HCT116 (cell line): ENCODE data around the gene C18orf32. TPM values are rescaled to one million over a fixed set of nuclear protein-coding genes. Genes with fewer than 3 reads are reported as not detected.
A peak's percentile ranks its signal among the peaks of the same experiment; 100 is the strongest.

Experiments
- ATAC-seq: fragments of 200-7000 bp; cut with Tn5 transposase; 2 replicates; pipeline ENCODE4 v1.9.1; 2020; ENCODE audit warnings: mild to moderate bottlenecking, moderate library complexity
- BruUV-seq: library from RNA; stranded (reverse); fragments of 400-500 nt; replicated peaks from 2 replicates; lab custom pipeline; 2021; lab: Mats Ljungman, UMichigan
- CTCF ChIA-PET: fragments of 300-600 bp; sonication (Branson Sonifier 250); formaldehyde crosslinking; loops from one replicate; lab custom pipeline; 2021; ENCODE audit warnings: antibody characterized with exemption; lab: Charles Lee
- POLR2A ChIA-PET: fragments of 300-600, 350-600 bp; sonication (Branson Sonifier 250); formaldehyde crosslinking; loops from one replicate; lab custom pipeline; 2021; ENCODE audit warnings: antibody characterized with exemption; lab: Charles Lee
- RAD21 ChIA-PET, 2 experiments: fragments of 300-600 bp; sonication (Branson Sonifier 250); formaldehyde crosslinking; loops; one replicate each; lab custom pipeline; 2023; ENCODE audit warnings: low total read pairs in 2 of 2; ENCODE audit not compliant: uncharacterized antibody in 2 of 2, unreplicated experiment in 2 of 2, low non-redundant PET in 1 of 2; lab: Charles Lee
- DNase-seq: peaks from one replicate; pipeline ENCODE4 v3.0.0-alpha.2; 2010; ENCODE audit warnings: low read depth, low spot score
- H2AFZ ChIP-seq: fragments of 200-600 bp; shearing (Covaris generic), sonication (generic); 2 replicates; pipeline ENCODE4 v1.6.1; 2017; ENCODE audit warnings: low read depth, mixed run types, mixed read lengths, antibody characterized with exemption, low read length; ENCODE audit not compliant: poor library complexity, severe bottlenecking
- H3K27ac ChIP-seq: 2 replicates; pipeline ENCODE4 v1.5.1; 2012; ENCODE audit warnings: low read depth, low read length
- H3K27me3 ChIP-seq: fragments of 200-600 bp; sonication (generic); 2 replicates; pipeline ENCODE4 v1.6.1; 2016; ENCODE audit warnings: mixed run types, low read length, mixed read lengths; ENCODE audit not compliant: insufficient read depth
- H3K36me3 ChIP-seq, 2 experiments: fragments of 200-500 bp in 1 of 2; fragments of 200-600 bp in 1 of 2; sonication (Bioruptor generic) in 1 of 2; sonication (generic) in 1 of 2; 2 replicates each; pipeline versions ENCODE4 v1.5.1 to v1.6.1; 2014 to 2016; ENCODE audit warnings: low read length in 2 of 2, inconsistent platforms in 1 of 2, mixed read lengths in 1 of 2, mixed run types in 1 of 2; ENCODE audit not compliant: insufficient read depth in 2 of 2, control insufficient read depth in 1 of 2
- H3K4me1 ChIP-seq, 2 experiments: fragments of 200-600 bp in 1 of 2; sonication (generic) in 1 of 2; 2 replicates each; pipeline versions ENCODE4 v1.5.1 to v1.6.1; 2012 to 2017; ENCODE audit warnings: low read length in 2 of 2, inconsistent platforms in 1 of 2, mild to moderate bottlenecking in 1 of 2, mixed read lengths in 1 of 2, mixed run types in 1 of 2, moderate library complexity in 1 of 2; ENCODE audit not compliant: insufficient read depth in 2 of 2, control insufficient read depth in 1 of 2
- H3K4me2 ChIP-seq: fragments of 200-600 bp; sonication (generic); 2 replicates; pipeline ENCODE4 v1.6.1; 2017; ENCODE audit warnings: mixed run types, low read length, mixed read lengths
- H3K4me3 ChIP-seq, 2 experiments: fragments of 200-600 bp in 1 of 2; sonication (generic) in 1 of 2; replicated peaks in 1 of 2; 2 replicates each; pipeline ENCODE4 v1.5.1; 2011 to 2016; ENCODE audit warnings: low read length in 2 of 2, control low read depth in 1 of 2, low read depth in 1 of 2, mild to moderate bottlenecking in 1 of 2, mixed read lengths in 1 of 2, mixed run types in 1 of 2
- H3K79me2 ChIP-seq: fragments of 200-600 bp; sonication (generic); 2 replicates; pipeline ENCODE4 v1.6.1; 2017; ENCODE audit warnings: mild to moderate bottlenecking, mixed run types, low read length, moderate library complexity, mixed read lengths; ENCODE audit not compliant: insufficient read depth
- H3K9ac ChIP-seq: fragments of 200-600 bp; sonication (generic); 2 replicates; pipeline ENCODE4 v1.6.1; 2016; ENCODE audit warnings: low read length, mixed read lengths
- H3K9me2 ChIP-seq: fragments of 200-600 bp; sonication (generic), shearing (Covaris generic); 2 replicates; pipeline ENCODE4 v1.6.1; 2017; ENCODE audit warnings: mixed run types, mild to moderate bottlenecking, moderate library complexity; ENCODE audit not compliant: insufficient read depth
- H3K9me3 ChIP-seq, 2 experiments: fragments of 200-500 bp in 1 of 2; fragments of 200-600 bp in 1 of 2; sonication (Bioruptor generic) in 1 of 2; sonication (generic) in 1 of 2; 2 replicates each; pipeline ENCODE4 v1.6.1; 2014 to 2017; ENCODE audit warnings: low read length in 2 of 2, mixed read lengths in 2 of 2, inconsistent platforms in 1 of 2, low read depth in 1 of 2, mild to moderate bottlenecking in 1 of 2, mixed run types in 1 of 2, moderate library complexity in 1 of 2; ENCODE audit not compliant: control insufficient read depth in 1 of 2, insufficient read depth in 1 of 2
- H4K20me1 ChIP-seq: fragments of 200-600 bp; sonication (generic), shearing (Covaris generic); 2 replicates; pipeline ENCODE4 v1.6.1; 2017; ENCODE audit warnings: mixed run types, mild to moderate bottlenecking, moderate library complexity; ENCODE audit not compliant: insufficient read depth
- CEBPB ChIP-seq: IDR thresholded peaks from 2 replicates; pipeline ENCODE4 v1.6.1; 2012; ENCODE audit warnings: low read depth
- EGR1 ChIP-seq: IDR thresholded peaks from 2 replicates; pipeline ENCODE4 v1.6.1; 2012; ENCODE audit warnings: low read depth
- EZH2 ChIP-seq: fragments of 200-600 bp; sonication (generic); IDR thresholded peaks from 2 replicates; pipeline ENCODE4 v1.6.1; 2017; ENCODE audit warnings: antibody characterized with exemption, mixed run types
- EZH2phosphoT487 ChIP-seq: fragments of 200-600 bp; IDR thresholded peaks from 2 replicates; pipeline ENCODE4 v1.6.1; 2018; ENCODE audit warnings: antibody characterized with exemption, borderline replicate concordance
- FOSL1 ChIP-seq: IDR thresholded peaks from 2 replicates; pipeline ENCODE4 v1.6.1; 2012; ENCODE audit warnings: low read depth
- POLR2A ChIP-seq: IDR thresholded peaks from 2 replicates; pipeline ENCODE4 v1.7.0; 2011; ENCODE audit warnings: borderline replicate concordance; ENCODE audit not compliant: insufficient read depth, insufficient read length; ENCODE audit errors: extremely low read depth
- RAD21 ChIP-seq: IDR thresholded peaks from 2 replicates; pipeline ENCODE4 v1.6.1; 2012; ENCODE audit warnings: low read depth, mild to moderate bottlenecking
- SIN3A ChIP-seq: IDR thresholded peaks from 2 replicates; pipeline ENCODE4 v1.6.1; 2012; ENCODE audit warnings: low read depth
- SP1 ChIP-seq: IDR thresholded peaks from 2 replicates; pipeline ENCODE4 v1.6.1; 2012; ENCODE audit warnings: low read depth
- SRF ChIP-seq: IDR thresholded peaks from 2 replicates; pipeline ENCODE4 v1.6.1; 2012; ENCODE audit warnings: low read depth
- YY1 ChIP-seq: IDR thresholded peaks from 2 replicates; pipeline ENCODE4 v1.6.1; 2011; ENCODE audit warnings: low read length, low read depth, moderate library complexity, mild to moderate bottlenecking; ENCODE audit not compliant: insufficient replicate concordance; ENCODE audit errors: extremely low read depth
- ZFX ChIP-seq: fragments of 450-650 bp; IDR thresholded peaks from 2 replicates; pipeline ENCODE4 v1.6.1; 2017
- ZNF274 ChIP-seq: fragments of 200-500 bp; sonication (Bioruptor generic); IDR thresholded peaks from 2 replicates; pipeline ENCODE4 v1.6.1; 2014; ENCODE audit warnings: mild to moderate bottlenecking, low read depth, low read length, inconsistent platforms
- intact Hi-C: fragments of 100-400 bp; cut with micrococcal nuclease; formaldehyde crosslinking; loops from 2 replicates; pipeline ENCODE4 v1.10.0; 2022
- total RNA-seq: library from RNA; stranded (reverse); gene quantifications from one replicate; pipeline ENCODE4 v1.2.1, GENCODE V29; 2021; ENCODE audit not compliant: unreplicated experiment
- TF ChIP-seq, protein P1 (sequence below), 3 experiments: fragments of 200-600 bp in 1 of 3; sonication (generic) in 1 of 3; IDR thresholded peaks in 2 of 3; conservative IDR thresholded peaks in 1 of 3; 2 replicates each; pipeline ENCODE4 v1.5.1; 2012 to 2017; ENCODE audit warnings: low read depth in 2 of 3, low read length in 2 of 3, antibody characterized with exemption in 1 of 3, borderline replicate concordance in 1 of 3, control low read depth in 1 of 3, mild to moderate bottlenecking in 1 of 3, mixed read lengths in 1 of 3, mixed run types in 1 of 3, moderate library complexity in 1 of 3; ENCODE audit not compliant: insufficient read depth in 1 of 3
- TF ChIP-seq, protein P2 (sequence below): IDR thresholded peaks from 2 replicates; pipeline ENCODE4 v1.6.1; 2012

The C18orf32 gene
- total RNA-seq, 1 experiment from 2014 or later: 35.0 TPM

- TF ChIP-seq EZH2phosphoT487 (no peak), YY1 (peak; percentile 80), POLR2A (peak; percentile 81)
Observed at GRCh38 chr18:49486953-49487710, at the start of gene C18orf32 (continued).

DNA sequence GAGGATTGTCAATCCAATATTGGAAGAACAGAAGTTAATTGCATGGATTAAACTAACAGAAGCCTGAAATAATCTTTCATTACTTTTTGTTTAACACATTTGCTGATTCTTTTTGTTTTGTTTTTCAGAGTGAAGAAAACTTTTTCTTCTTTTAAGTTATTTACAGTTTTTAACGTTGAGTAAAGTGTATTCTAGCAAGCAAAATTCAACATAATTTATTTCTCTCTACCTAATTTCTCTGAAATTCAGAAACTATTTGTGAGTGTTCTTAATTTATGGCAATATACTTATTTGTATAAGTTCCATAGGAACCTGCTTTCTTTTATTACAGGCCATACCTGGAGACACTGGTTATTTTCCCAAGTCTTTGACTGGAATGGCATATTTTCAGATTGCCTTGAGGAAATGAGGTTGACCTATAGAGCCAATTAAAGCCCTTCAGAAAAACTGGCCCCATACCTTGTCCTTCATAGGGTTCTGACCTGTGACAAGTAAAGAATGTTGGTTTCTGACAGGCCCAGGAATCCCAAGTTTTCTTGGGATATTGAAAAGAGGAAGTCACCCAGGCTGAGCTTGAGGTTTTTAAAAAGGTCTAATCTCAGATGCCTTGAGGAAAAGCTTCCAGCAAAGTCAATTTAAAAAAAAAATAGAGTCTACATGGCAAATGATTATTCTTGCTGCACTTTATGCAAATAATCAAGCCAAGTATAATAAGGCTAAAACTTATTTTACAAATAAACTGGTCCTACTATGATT lies 48.0 kb upstream of the C18orf32 start:
- no peak overlapping the region for H3K27ac ChIP-seq
- H3K27me3 ChIP-seq: no peaks in the 10 kb centered on the region
- no peak overlapping the region for H3K4me3 ChIP-seq
- H3K9me2 ChIP-seq: no peaks in the 10 kb centered on the region
- TF ChIP-seq EZH2 (no peak), EZH2phosphoT487 (no peak), FOSL1 (no peak), SIN3A (no peak), YY1 (no peak), SRF (no peak), ZFX (no peak), ZNF274 (no peak), SP1 (no peak), POLR2A (no peak), EGR1 (no peak), CEBPB (no peak), RAD21 (no peak)
- TF ChIP-seq, protein P1, sequence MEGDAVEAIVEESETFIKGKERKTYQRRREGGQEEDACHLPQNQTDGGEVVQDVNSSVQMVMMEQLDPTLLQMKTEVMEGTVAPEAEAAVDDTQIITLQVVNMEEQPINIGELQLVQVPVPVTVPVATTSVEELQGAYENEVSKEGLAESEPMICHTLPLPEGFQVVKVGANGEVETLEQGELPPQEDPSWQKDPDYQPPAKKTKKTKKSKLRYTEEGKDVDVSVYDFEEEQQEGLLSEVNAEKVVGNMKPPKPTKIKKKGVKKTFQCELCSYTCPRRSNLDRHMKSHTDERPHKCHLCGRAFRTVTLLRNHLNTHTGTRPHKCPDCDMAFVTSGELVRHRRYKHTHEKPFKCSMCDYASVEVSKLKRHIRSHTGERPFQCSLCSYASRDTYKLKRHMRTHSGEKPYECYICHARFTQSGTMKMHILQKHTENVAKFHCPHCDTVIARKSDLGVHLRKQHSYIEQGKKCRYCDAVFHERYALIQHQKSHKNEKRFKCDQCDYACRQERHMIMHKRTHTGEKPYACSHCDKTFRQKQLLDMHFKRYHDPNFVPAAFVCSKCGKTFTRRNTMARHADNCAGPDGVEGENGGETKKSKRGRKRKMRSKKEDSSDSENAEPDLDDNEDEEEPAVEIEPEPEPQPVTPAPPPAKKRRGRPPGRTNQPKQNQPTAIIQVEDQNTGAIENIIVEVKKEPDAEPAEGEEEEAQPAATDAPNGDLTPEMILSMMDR (IDR thresholded peaks at IDR 0.05 in 2 of 3, conservative IDR thresholded peaks at IDR 0.05 in 1 of 3; ENCODE audit: borderline replicate concordance in 1 of 3, insufficient read depth in 1 of 3, low read depth in 2 of 3, low read length in 2 of 3): no peak
- TF ChIP-seq, protein P2, sequence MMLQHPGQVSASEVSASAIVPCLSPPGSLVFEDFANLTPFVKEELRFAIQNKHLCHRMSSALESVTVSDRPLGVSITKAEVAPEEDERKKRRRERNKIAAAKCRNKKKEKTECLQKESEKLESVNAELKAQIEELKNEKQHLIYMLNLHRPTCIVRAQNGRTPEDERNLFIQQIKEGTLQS: no peak
- no peaks in the 10 kb centered on the region for H3K9me3 ChIP-seq
- H3K9ac ChIP-seq: no peak overlapping the region
- DNase-seq (no peak), ATAC-seq (no peak)
- no peak overlapping the region for H3K4me2 ChIP-seq
- POLR2A ChIA-PET: no interaction called here
- H3K4me1 ChIP-seq: no peaks in the 10 kb centered on the region
- H3K36me3 ChIP-seq: no peaks in the 10 kb centered on the region
- no peaks in the 10 kb centered on the region for H4K20me1 ChIP-seq
- intact Hi-C loops: no loop called here
- RAD21 ChIA-PET: no interaction called here
- CTCF ChIA-PET: no interaction called here
- no peaks in the 10 kb centered on the region for H3K79me2 ChIP-seq
- no TSS peak for BruUV-seq
- H2AFZ ChIP-seq: no peak overlapping the region
